HUDEP-2 (cell line): ENCODE measurements around the gene PANK4.

Experiments
- DNase-seq, 76 experiments: peaks; one replicate each; lab custom pipeline; 2025; ENCODE audit not compliant: unreplicated experiment in 76 of 76; lab: John Stamatoyannopoulos, UW

Gene PANK4

DNA sequence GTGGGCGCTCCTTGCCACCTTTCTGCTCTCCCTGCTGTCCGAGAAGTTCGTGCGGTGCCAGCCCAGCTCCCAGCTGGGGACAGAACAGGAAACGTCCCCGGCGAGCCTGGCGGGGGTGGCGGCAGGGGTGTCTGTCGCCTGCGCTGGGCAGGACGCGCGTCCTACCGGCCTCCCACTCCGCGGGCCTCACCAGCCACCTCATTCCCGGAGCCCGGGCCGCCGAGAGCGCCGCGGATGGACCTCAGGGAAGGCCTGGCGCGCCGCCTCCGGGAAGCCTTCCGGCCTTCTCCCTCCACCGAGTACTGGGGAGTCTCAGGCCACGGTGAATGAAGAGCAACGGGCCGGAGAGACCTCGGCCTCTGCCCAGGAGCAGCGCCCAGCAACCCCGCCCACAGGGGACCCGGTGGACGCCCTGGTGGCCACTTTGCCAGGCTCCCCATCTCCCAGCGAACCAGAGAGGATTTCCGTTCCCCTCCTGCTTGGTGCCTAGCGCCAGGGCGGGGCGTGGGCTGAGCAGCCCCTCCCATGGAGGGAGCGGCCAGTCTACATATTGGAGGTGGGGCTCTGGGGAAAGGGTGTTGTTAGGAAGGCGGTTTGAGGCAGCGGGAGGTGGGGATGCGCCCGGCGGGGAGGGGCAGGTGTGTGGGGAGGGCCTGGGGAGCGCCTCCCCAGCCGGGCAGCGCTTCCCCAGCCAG, 20.3 kb upstream of the PANK4 start:
- DNase-seq = peak in 74 of 76 experiments; percentile 42 to 93 (median 84)

DNA sequence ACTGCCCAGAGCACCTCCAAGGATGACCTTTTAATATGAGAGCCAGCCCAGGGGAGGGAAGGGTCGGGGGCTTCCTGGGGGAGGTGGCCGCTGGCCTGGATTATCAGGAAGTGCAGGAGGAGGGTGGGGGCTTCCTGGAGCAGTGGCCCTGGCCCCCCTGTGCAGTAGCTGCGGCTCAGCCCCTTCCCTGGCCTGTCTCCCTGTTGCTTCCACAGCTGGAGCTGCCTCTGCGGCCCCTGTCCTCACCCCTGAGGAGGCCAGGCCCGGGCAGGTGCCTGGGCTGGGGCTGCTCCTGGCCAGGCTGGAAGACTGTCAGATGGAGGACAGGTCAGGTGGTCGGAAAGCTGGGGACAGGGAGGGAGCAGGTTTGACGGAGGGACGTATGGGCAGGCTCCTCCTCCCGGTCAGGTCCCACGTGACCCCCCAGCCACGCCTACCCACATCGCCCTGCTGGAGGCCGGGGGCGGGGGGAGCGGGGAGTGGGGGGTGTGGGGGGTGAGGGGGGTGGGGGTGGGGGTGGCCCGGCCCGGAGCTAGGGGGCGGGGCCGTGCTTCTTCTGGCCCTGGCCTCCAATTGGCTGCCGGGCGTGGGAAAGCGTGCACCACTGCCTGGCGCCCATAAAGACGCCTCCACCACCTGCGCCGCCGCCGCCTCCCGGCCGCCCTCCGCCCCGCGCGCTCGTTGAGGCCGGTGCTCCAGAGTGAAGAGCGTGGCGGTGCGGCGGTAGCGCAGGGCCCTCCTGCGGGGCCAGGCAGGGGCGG, 19.5 kb upstream of the PANK4 start:
- peak in 74 of 76 experiments; percentile 49 to 96 (median 88) for DNase-seq

DNA sequence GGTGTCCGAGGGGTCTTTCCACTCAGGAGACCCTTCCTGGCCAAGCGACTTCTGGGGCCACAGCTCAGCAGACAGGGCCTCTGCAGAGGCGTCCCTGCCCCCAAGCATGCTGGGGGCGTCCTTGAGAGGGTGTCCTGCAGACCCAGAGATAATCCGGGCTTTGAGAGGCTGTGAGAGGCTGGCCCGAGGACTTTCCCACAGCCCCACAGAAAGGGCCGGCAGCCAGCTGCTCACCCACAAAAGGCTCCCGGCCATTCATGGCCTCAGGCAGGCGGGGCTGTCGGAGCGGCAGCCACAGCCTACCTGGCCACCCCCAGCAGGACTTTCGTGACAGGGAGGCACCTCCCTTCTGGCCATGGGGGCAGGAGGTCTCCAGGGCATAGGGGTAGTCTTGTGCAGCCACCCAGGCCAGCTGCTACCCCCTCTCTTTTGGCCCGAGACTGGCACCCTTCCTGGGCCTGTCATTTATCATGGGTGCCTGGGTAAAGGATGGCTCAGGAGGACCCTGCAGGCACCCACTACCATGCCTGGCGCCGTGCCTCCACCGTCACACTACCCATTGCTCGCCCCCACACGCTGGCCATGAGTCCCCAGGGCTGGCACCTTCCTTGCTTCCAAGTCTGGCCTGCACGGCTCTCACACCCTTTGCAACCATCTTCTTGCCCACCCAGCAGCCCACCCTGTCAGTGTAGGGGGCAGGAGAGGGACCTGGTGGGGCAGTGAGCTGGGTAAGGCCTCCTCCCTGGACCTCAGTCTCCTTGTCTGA, 18.7 kb upstream of the PANK4 start:
- DNase-seq = peak in 35 of 76 experiments; percentile 13 to 76 (median 39)

DNA sequence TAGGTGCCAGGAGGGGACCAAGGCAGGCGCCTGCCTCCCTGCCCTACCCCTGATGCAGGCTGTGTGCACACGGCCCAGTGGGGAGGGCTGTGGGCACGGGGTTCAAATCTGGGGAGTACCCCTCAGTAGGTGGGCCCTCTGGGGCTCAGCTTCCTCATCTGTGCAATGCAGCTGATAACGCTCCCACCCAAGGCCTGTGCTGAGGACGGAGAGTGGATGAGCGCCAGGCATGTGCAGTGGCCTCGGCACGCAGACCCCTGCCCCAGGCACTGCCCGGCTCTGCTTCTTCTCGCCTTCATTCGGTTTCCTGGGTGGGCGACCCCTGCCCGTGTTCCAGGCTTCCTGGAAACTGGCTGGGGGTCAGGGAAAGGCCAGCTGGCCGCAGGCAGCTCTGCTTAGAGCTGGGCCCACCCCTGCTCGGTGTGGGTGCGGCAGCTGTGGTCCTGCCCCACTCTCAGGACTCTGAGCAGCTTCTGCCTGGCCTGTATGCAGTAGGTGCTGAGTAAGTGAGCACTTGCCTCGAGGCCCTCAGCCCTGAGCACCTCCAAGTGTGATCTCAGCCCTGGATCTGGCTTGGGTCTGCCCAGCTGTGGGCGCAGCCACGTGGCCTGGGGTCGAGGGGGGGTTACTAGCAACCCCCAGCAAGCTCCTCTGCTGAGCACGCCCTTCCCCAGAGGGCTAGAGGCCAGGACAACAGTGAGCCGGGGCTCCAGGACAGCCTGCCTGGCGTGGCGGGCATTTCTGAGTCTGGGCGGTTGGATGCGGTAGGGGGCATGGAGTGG, 17.9 kb upstream of the PANK4 start:
- peak in 52 of 76 experiments; percentile 15 to 76 (median 47) for DNase-seq

DNA sequence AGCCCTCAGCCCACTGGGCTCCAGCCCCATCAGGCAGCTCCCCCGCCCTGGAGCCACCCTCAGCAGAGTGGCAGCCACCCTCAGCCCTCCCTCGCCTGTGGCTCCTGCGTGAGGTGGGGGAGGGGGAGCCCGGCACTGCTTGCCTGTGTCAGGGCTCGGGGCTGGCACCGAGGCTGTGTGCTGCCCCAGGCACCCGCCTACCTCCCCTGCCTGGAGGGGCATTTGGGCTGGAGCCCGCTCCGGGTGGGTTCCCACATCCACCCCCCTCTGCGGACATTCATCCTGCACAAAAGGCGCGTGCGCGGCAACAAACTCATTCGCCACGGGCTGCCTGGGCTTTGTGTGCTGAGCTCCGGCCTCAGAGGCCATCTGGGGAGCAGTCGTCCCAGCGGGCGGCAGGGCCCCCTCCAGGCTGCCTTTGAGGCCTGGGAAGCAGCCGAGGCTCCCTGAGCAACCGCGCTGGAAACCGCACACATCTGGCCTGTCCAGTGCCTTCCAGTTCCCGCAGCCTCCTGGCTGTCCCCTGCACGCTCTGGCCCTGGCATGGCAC, 17.2 kb upstream of the PANK4 start:
- DNase-seq = peak in 49 of 76 experiments; percentile 11 to 74 (median 53)

DNA sequence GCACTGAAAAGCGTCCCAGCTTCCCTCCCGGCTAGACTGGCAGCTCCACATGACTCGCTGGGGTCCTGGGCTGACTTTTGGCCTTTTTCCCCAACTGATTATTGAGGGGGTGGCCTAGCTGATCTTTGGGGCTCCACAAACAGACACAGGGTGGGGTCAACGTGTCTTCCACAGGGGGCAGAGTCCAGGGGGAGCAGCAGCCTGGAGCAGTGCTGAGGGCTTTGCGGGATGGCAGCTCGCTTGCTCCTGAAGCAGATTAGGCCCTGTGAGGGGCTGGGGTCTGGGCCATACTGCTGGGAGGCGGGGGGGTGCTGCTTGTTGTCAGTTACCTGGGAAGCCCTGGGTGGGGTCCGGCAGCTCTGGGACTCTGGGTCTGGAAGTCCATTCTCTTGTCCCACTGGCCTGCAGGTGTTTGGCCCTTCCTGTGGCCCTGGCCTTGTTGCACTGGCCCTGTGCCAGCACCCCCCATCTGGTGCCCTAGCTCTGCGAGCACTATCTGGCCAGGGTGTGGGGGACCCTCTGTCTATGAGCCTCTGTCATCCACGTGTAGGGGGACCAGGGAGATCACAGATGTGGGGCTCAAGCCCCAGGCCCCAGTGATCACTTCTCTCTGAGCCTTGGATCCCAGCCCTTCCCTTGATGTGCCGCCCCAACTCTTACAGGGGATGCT, 16.0 kb upstream of the PANK4 start:
- peak in 2 of 76 experiments; percentile 6 to 23 for DNase-seq

DNA sequence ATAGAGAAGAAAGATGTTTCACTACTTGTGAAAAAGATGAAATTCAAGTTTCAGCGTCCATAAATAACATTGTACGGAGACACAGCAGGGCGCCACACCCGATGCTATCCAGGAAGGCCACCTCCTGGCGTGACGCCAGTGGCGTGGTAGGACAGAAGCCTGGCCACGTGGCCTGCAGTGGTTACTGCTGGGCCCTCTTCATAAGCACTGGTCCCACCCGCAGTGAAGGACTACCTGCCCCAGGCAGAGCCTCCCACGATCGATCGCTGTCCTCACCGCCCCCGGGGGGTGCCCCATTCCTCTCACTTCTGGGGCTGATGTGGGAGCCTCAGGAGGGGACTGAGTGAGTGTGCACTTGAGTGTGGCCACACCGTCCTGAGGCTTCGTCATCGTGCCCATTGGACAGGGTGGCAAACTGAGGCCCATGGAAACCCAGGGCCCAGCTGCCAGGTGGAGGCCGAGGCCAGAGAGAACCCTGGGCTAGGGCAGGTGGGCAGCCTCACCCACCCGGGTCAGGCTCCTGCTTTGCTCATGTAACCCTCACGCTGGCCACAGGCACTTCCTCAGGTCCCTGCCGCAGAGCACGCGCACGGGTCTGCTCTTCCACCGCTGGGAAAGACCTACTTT, 15.3 kb upstream of the PANK4 start:
- DNase-seq = peak in 52 of 76 experiments; percentile 2 to 77 (median 39)

DNA sequence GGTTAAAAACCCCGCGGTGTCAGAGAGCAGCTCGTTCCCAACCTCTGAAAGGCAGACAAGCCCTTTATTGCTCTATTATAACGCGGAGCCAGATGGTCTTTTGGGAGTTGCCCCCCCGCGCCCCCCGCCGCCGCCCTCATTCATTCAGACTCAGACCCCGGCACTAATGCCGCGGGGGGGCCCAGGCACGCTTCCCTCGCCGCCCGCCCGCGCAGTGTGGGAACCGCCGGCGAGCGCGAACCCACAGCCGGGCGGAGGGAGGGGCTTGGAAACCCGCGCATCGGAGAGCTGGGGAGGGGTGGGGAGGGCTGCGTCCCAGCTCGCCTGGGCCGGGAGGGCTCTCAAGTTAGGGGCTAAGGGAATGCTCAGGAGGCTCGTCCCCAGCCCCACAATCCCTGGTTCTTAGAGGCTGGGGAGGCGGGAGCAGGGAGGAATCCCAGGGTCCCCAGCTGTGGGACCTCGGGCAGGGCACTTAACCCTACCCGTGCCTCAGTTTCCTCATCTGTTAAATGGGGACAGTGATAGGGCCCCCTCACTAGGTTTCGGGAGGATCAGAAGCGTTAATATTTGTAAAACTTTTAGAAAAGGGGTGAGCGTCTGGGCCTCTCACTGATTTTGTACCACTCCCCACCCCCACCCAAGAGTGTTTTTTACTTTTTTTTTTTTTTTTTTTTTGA, 14.6 kb upstream of the PANK4 start:
- no peak for DNase-seq

DNA sequence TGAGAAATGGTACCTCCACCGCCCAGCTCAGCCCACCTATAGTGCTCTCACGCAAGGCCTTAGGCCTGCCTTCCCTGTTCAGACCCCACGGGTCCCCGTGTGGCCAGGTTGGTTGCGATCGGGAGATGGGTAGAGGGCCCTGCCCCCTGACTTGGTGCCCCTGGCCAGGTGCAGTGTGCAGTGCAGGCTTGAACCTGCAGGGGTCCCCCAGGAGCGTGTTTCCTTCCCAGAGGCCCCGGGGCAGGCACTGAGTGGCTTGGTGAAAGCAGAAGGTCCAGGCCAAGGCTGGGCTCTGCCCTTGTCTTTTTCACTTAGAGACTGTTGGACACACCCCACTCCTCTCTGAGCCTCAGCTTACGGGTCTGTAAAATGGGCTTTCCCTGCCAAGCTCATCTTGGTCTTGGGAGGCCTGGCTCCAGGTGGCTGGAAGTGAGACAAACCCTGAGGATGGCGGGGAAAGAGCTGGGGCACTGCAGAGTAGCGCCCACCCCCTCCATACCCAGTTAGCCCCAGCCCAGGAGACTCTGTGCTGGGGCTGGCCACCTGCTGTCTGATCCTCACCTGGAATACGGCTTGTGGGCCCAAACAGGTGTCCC, 13.0 kb upstream of the PANK4 start:
- peak in 32 of 76 experiments; percentile 8 to 65 (median 28) for DNase-seq

DNA sequence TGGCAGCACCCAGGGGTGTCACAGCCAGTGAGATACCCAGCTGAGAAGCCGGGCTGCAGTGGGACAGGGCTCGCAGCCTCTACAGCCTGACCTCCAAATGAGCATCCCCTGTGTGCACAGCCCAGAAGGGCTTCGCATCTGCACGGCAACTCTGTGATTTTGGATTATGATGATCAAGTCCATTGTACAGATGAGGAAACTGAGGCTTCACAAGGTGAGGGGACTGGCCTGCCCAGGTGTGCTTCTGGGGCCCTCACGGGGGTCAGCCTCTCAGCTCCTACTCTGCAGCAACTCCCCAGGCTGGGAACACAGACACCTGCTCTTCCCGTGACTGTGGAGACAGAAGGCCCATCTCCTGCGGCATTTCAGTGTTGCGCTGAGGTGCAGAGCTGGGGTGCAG, 12.5 kb upstream of the PANK4 start:
- DNase-seq = no peak

DNA sequence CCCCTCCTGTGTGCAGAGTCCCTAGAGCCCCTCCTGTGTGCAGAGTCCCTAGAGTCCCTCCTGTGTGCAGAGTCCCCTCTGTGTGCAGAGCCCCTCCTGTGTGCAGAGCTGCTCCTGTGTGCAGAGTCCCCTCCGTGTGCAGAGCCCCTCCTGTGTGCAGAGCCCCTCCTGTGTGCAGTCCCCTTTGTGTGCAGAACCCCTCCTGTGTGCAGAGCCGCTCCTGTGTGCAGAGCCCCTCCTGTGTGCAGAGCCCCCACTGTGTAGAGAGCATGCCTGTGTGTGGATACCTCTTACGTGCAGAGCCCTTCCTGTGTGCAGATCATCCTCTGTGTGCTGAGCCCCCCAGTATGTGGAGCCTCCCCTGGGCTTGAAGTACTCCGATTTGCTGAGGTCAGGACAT, 12.0 kb upstream of the PANK4 start:
- DNase-seq = no peak

DNA sequence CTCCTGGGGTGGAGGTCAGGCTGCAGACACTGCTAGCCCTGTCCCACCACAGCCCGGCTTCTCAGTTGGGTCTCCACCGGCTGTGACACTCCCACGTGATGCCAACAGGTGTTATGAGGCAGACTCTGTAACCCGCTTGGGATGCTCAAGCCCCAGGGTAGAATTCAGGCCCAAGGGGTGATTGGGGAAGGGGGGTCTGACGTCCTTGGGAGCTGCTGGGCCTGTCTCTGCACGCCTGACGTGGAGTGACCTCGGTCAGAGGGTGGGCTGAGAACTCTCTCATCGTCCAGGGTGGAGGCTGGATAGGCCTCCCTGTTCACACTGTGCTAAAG, 11.4 kb upstream of the PANK4 start:
- no peak for DNase-seq

DNA sequence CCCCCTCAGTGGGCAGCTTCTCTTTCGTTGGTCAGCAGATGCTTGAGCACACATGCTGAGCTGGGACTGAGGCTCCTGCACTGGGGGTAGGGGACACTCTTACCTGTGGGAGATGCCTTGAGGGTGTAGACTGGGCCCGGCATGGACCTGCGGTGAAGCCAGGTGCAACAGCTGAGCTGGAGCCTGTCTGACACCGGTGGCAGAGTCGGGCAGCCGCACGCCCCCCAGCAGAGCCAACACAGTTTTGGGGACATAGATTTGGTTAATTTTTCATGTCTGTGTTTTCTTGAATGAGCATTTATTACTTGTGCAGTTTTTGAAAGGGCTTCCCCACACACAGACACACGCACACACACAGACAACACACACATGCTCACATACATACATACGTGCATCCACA, 9.6 kb upstream of the PANK4 start:
- no peak for DNase-seq

DNA sequence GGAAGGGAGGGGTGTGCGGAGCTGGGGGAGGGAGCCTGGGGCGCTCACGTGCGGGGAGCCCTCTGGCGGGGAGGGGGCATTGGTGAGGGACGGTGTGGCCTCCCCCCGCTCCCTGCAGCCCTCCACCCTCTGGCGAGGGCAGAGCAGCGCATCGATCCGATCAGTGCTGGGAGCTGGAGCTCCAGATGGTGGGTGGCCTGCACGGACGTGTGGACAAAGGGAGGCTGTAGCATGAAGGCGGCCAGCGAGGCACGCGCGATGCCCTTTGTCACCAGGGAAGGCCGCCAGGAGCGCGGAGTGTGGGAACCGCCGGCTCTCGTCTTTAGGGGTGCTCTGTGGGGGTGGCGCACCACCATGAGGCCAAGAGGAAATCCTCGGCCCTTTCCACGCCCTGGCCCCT, 9.1 kb upstream of the PANK4 start:
- DNase-seq = no peak

DNA sequence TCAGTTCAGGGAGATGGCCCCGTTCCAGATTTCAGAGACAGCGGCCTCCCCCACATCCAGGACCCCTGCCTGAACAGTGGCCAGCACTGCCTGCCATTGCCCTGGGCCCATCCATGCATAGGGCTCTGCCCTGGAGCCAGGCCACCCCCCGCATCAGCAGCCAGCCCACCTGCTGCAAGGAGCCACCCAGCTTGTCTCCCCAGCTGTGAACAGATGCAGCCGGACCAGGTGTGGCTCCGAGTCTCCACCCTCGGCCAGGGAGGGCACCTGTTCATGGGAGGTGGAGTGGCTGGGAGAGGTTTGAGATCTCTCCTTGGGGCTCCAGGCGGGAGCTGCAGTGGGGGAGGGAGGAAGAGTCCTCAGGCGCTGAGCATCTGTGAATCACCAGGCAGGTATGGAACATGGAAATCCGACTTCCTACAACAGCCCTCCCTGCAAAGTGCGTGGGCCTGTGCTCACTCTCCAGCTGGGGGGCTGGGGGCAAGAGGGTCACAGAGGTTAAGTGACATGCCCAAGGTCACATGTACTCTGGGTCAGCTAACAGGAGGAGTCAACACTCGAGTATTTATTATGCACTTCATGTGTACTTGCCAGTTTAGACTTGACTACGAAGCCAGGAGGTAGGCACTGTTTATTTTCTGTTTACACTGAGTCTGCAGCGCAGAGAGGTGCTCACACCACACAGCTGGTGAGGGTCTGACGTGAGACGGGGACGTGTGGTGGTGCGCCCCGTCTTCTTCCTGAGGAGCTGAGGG, 8.5 kb upstream of the PANK4 start:
- DNase-seq = peak in 1 of 76 experiments; percentile 11

DNA sequence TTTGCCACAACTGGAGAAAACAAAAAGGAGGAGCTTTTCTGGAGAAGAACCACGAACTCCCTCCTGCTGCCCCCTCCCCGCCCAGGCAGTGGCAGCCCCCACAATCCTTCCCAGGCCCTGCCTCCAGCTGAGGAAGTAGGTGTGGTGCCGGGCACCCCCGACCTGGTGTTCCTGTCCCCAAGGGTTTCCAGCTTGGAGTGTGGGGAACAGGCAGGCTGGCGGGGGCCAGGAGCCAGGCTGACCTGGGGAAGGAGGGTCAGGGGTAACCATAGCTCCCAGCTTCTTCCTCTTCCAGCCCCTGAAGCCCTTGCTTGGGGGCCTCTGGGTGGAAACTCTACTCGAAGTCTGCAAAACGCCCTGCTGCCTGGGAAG, 7.9 kb upstream of the PANK4 start:
- no peak for DNase-seq

DNA sequence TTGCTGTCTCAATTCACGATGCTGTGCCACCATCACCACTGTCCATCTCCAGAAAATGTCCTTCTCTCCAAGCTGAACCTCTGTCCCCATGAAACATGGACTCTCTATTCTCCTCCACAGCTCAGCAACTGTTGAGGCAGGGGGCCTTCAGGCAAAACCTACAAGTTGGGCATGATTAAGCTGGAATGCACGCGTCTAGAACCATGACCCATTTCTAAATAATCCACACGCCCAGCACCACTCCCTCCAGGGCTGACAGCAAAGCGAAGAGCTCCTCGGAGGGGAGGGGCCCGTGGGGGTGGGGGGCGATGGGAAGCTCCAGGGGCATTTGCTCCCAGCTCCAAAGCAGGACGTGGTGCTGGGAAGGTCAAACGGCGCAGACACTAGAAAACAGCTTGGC, 7.0 kb upstream of the PANK4 start:
- no peak for DNase-seq
